Measurements from ENCODE around the gene GNB4.
A peak's percentile ranks its signal among the peaks of the same experiment; 100 is the strongest.

GNB4 gene

DNA sequence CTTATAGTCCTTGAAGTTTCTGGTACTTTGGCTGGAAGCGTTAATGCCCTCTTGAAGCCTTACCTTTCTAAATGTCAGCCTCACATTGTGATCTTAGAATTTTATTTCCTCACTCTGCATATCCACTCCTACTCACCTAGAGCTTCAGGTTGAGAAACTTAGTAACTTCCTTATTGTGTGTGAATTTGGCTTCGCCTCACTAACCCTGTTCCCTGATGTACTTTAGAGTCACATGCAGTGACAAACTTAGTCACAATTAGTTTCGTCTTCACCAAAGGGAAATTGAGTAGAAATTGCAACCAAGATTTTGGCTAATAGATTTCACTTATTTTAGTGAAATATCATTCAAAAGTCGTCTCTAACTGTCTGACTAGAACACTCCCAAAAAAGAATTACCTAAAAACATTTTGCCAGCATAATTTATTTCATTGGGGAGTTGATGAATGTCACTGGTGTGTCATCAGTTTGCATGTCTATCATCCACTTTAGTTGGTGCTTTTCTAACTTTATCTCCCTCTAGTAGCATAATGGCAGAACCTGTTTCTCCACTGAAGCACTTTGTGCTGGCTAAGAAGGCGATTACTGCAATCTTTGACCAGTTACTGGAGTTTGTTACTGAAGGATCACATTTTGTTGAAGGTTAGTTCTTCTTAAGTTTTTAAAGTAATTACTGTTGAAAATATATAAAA is 102.8 kb downstream of the GNB4 start:
- DNase-seq: no peak

DNA sequence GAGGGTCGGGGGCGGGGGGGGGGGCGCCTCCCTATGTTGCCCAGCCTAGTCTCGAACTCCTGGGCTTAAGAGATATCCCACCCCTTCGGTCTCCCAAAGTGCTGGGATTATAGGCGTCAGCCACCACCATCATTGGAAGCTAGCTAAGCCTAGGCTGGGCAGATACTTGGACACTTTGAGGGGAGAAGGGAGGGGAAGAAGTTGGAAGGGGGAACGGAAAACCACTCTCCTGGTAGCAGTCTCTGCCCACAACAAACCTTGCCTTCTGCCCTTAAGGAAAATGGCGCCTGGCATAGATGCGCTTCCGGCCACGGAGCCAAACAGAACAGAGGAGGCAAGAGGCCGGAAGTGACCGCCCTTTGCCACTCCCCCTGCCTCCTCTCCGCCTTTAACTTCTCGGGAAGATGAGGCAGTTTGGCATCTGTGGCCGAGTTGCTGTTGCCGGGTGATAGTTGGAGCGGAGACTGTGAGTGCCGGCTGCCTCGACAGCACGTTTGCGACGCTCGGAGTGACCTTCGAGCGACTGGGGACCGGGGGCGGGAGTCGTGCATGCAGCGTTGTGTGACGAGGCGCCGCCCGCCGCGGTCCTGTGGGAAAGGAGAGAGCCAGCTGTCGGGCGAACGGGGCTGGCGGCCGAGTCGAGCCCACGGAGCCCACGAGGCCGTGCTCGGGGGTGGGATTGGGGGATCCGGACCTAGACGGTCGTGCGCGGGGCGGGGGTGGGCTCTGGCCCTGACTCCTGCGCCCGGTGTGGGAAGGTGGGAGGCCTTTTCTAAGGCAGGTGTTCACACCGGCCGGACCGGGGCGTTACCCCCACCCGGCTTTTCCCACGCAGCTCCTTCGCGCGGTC is 103.7 kb downstream of the GNB4 start, which contains the start of gene MFN1:
TSS of gene MFN1 (plus strand) at position 365 of the 850 bp plus-strand sequence. CDS start 1,143 bp downstream, outside the sequence.
- DNase-seq: peak; percentile 94
